IMR-90 (cell line): ENCODE measurements around the gene WDR17. TPM values are rescaled to one million over a fixed set of nuclear protein-coding genes. Genes with fewer than 3 reads are reported as not detected.

Experiments
- ATAC-seq: fragments of 200-7000 bp; cut with Tn5 transposase; 2 replicates; pipeline ENCODE4 v1.9.1; 2020; ENCODE audit warnings: low read depth, mild to moderate bottlenecking, moderate library complexity
- BruUV-seq: library from RNA; stranded (reverse); fragments of 400-500 nt; replicated peaks from 2 replicates; lab custom pipeline; 2021; lab: Mats Ljungman, UMichigan
- CTCF ChIA-PET: fragments of 300-600 bp; formaldehyde crosslinking; extraction: SDS; loops from one replicate; lab custom pipeline; 2021; ENCODE audit warnings: antibody characterized with exemption; lab: Yijun Ruan, JAX
- POLR2A ChIA-PET: fragments of 300-600 bp; sonication (Branson Sonifier 250); formaldehyde crosslinking; loops from one replicate; lab custom pipeline; 2022; ENCODE audit warnings: antibody characterized with exemption; ENCODE audit not compliant: unreplicated experiment; lab: Charles Lee
- DNase-seq: peaks from one replicate; pipeline ENCODE4 v3.0.0; 2013
- H2AFZ ChIP-seq: replicated peaks from 2 replicates; pipeline ENCODE3; 2013; ENCODE audit warnings: low read length, mild to moderate bottlenecking; ENCODE audit not compliant: poor library complexity
- H2AK5ac ChIP-seq: 2 replicates; pipeline ENCODE4 v1.6.1; 2013; ENCODE audit warnings: low read depth, low read length, inconsistent platforms
- H2AK9ac ChIP-seq: replicated peaks from 2 replicates; pipeline ENCODE3; 2013; ENCODE audit warnings: mild to moderate bottlenecking, low read depth, low read length, moderate library complexity; ENCODE audit not compliant: poor library complexity
- H2BK120ac ChIP-seq: 2 replicates; pipeline ENCODE4 v1.6.1; 2013; ENCODE audit warnings: low read depth, low read length, inconsistent platforms
- H2BK15ac ChIP-seq: 3 replicates; pipeline ENCODE4 v1.6.1; 2013; ENCODE audit warnings: low read depth, low read length, inconsistent platforms
- H2BK20ac ChIP-seq: 2 replicates; pipeline ENCODE4 v1.6.1; 2013; ENCODE audit warnings: low read depth, mild to moderate bottlenecking, inconsistent platforms, low read length, moderate library complexity
- H2BK5ac ChIP-seq: 2 replicates; pipeline ENCODE4 v1.6.1; 2013; ENCODE audit warnings: mild to moderate bottlenecking, low read depth, low read length, inconsistent platforms; ENCODE audit not compliant: poor library complexity, severe bottlenecking
- H3K14ac ChIP-seq: replicated peaks from 2 replicates; pipeline ENCODE4 v1.6.1; 2013; ENCODE audit warnings: low read depth, low read length, inconsistent platforms
- H3K18ac ChIP-seq: 2 replicates; pipeline ENCODE4 v1.6.1; 2013; ENCODE audit warnings: low read depth, low read length, control low read depth
- H3K23ac ChIP-seq: 2 replicates; pipeline ENCODE4 v1.6.1; 2013; ENCODE audit warnings: low read depth, low read length, inconsistent platforms
- H3K27ac ChIP-seq: 2 replicates; pipeline ENCODE4 v1.5.1; 2013; ENCODE audit warnings: mild to moderate bottlenecking, control low read depth, low read length; ENCODE audit not compliant: insufficient read depth
- H3K27me3 ChIP-seq: 2 replicates; pipeline ENCODE4 v1.6.1; 2013; ENCODE audit warnings: low read length; ENCODE audit not compliant: control insufficient read depth, insufficient read depth
- H3K36me3 ChIP-seq: 2 replicates; pipeline ENCODE4 v1.6.1; 2013; ENCODE audit warnings: low read length, mixed read lengths; ENCODE audit not compliant: control insufficient read depth, insufficient read depth
- H3K4ac ChIP-seq: 2 replicates; pipeline ENCODE4 v1.6.1; 2013; ENCODE audit warnings: low read depth, low read length, inconsistent platforms
- H3K4me1 ChIP-seq: 2 replicates; pipeline ENCODE4 v1.6.1; 2013; ENCODE audit warnings: low read length, mixed read lengths; ENCODE audit not compliant: control insufficient read depth, insufficient read depth
- H3K4me2 ChIP-seq: 2 replicates; pipeline ENCODE4 v1.6.1; 2013; ENCODE audit warnings: low read depth, mild to moderate bottlenecking, control low read depth, low read length, moderate library complexity
- H3K4me3 ChIP-seq: 2 replicates; pipeline ENCODE4 v1.5.1; 2013; ENCODE audit warnings: low read depth, mild to moderate bottlenecking, control low read depth, low read length, moderate library complexity; ENCODE audit not compliant: insufficient read depth
- H3K56ac ChIP-seq: 2 replicates; pipeline ENCODE4 v1.6.1; 2013; ENCODE audit warnings: low read length, inconsistent platforms; ENCODE audit not compliant: insufficient read depth; ENCODE audit errors: extremely low read depth
- H3K79me1 ChIP-seq, 2 experiments: 2 replicates each; pipeline ENCODE4 v1.6.1; 2013; ENCODE audit warnings: low read length in 2 of 2, inconsistent platforms in 1 of 2, low read depth in 1 of 2
- H3K9ac ChIP-seq: 2 replicates; pipeline ENCODE4 v1.6.1; 2013; ENCODE audit warnings: low read depth, low read length, control low read depth
- H3K9me1 ChIP-seq: 2 replicates; pipeline ENCODE4 v1.6.1; 2013; ENCODE audit warnings: low read length, inconsistent platforms; ENCODE audit not compliant: insufficient read depth
- H3K9me3 ChIP-seq: 2 replicates; pipeline ENCODE4 v1.6.1; 2013; ENCODE audit warnings: low read length; ENCODE audit not compliant: control insufficient read depth, insufficient read depth
- H4K20me1 ChIP-seq: 2 replicates; pipeline ENCODE4 v1.6.1; 2013; ENCODE audit warnings: low read length, inconsistent platforms; ENCODE audit not compliant: insufficient read depth
- H4K5ac ChIP-seq: 2 replicates; pipeline ENCODE4 v1.6.1; 2013; ENCODE audit warnings: mild to moderate bottlenecking, low read depth, low read length, control low read depth
- H4K8ac ChIP-seq, 2 experiments: 2 replicates each; pipeline ENCODE4 v1.6.1; 2013; ENCODE audit warnings: low read depth in 2 of 2, low read length in 2 of 2, control low read depth in 1 of 2, inconsistent platforms in 1 of 2
- H4K91ac ChIP-seq: 2 replicates; pipeline ENCODE4 v1.6.1; 2013; ENCODE audit warnings: low read depth, low read length, inconsistent platforms; ENCODE audit not compliant: insufficient read depth
- CEBPB ChIP-seq: IDR thresholded peaks from 2 replicates; pipeline ENCODE4 v1.6.1; 2012; ENCODE audit warnings: low read depth, low read length, improper control_type of control experiment
- CHD1 ChIP-seq: IDR thresholded peaks from 2 replicates; pipeline ENCODE4 v1.6.1; 2012; ENCODE audit warnings: low read depth, low read length, improper control_type of control experiment
- RAD21 ChIP-seq: IDR thresholded peaks from 2 replicates; pipeline ENCODE4 v1.6.1; 2012; ENCODE audit warnings: low read length, improper control_type of control experiment
- RFX5 ChIP-seq: IDR thresholded peaks from 2 replicates; pipeline ENCODE4 v1.8.0; 2012; ENCODE audit warnings: low read depth, mild to moderate bottlenecking, low read length, moderate library complexity
- SMC3 ChIP-seq: fragments of 150-350 bp; IDR thresholded peaks from 2 replicates; pipeline ENCODE4 v1.6.1; 2016; ENCODE audit warnings: low read depth, mild to moderate bottlenecking, antibody characterized with exemption, low read length, moderate library complexity
- dilution Hi-C: fragments of 300-500 bp; cut with HindIII; formaldehyde crosslinking; loops from one replicate; pipeline ENCODE4 v1.14.3; 2018; ENCODE audit warnings: low sequenced_read_pairs; ENCODE audit not compliant: unreplicated experiment
- in situ Hi-C: fragments of 300-500 bp; cut with MboI; formaldehyde crosslinking; loops from 3 replicates; pipeline ENCODE4 v1.14.3; 2019; ENCODE audit warnings: low sequenced_read_pairs, inconsistent platforms, mixed read lengths
- intact Hi-C: fragments of 100-400 bp; cut with micrococcal nuclease; formaldehyde crosslinking; loops from 2 replicates; pipeline ENCODE4 v1.10.0; 2022
- polyA plus RNA-seq, 3 experiments: library from polyadenylated mRNA; depleted of rRNA; stranded (reverse); fragments of >200 nt; gene quantifications; 2 replicates each; pipeline ENCODE4 v1.2.3, GENCODE V29; 2012; ENCODE audit warnings: low replicate concordance in 1 of 3
- total RNA-seq: library from RNA; depleted of rRNA; stranded (reverse); fragments of >200 nt; gene quantifications from 2 replicates; pipeline ENCODE4 v1.2.3, GENCODE V29; 2012
- TF ChIP-seq, protein P1 (sequence below): conservative IDR thresholded peaks from 2 replicates; pipeline ENCODE4 v1.5.1; 2012; ENCODE audit warnings: mild to moderate bottlenecking, low read depth, low read length, improper control_type of control experiment

Gene WDR17
- total and polyA plus RNA-seq, 2 of the 4 experiments (the other 2 are of a cell fraction) = 0.53 to 0.54 TPM

- ChIA-PET CTCF (interaction anchor here (0.8 to 2.3 kb wide), 5 partner anchors 9 to 191 kb away, joined by 4 to 8 read pairs (median 4); no protein-coding TSS in a partner anchor), POLR2A (no interaction called here)
- intact Hi-C loops = loop anchor here (1.0 to 5.0 kb wide), 3 partner anchors 37 to 191 kb away; no protein-coding TSS in a partner anchor
- dilution Hi-C loops = no loop called here
- H3K27ac ChIP-seq = no peak overlapping the region
- no peak overlapping the region for H3K23ac ChIP-seq
- no peak overlapping the region for H4K91ac ChIP-seq
- no peak overlapping the region for H2BK120ac ChIP-seq
- no peaks in the 10 kb centered on the region for H3K9me3 ChIP-seq
- no peak overlapping the region for H2BK20ac ChIP-seq
- no peak overlapping the region for H3K4ac ChIP-seq
- DNase-seq (peak; percentile 46), ATAC-seq (peak; percentile 66)
- H4K8ac ChIP-seq = peak overlapping the region in 1 of 2 experiments; percentile 39; a peak in 1 of 4 replicates
- H3K79me1 ChIP-seq = no peaks in the 10 kb centered on the region
- peak overlapping the region; percentile 89 for H2BK5ac ChIP-seq
- in situ Hi-C loops = no loop called here
- no peak overlapping the region for H3K4me3 ChIP-seq
- BruUV-seq = no TSS peak
- H3K4me2 ChIP-seq = no peak overlapping the region
- no peaks in the 10 kb centered on the region for H3K9me1 ChIP-seq
- no peaks in the 10 kb centered on the region for H4K20me1 ChIP-seq
- no peaks in the 10 kb centered on the region for H3K36me3 ChIP-seq
- H3K14ac ChIP-seq = no peak overlapping the region
- no peak overlapping the region for H2AFZ ChIP-seq
- no peak overlapping the region for H3K9ac ChIP-seq
- no peak overlapping the region for H2AK9ac ChIP-seq
- peak; percentile 43 for TF ChIP-seq SMC3
- TF ChIP-seq CHD1 = no peak
- TF ChIP-seq CEBPB = no peak
- TF ChIP-seq, protein P1, sequence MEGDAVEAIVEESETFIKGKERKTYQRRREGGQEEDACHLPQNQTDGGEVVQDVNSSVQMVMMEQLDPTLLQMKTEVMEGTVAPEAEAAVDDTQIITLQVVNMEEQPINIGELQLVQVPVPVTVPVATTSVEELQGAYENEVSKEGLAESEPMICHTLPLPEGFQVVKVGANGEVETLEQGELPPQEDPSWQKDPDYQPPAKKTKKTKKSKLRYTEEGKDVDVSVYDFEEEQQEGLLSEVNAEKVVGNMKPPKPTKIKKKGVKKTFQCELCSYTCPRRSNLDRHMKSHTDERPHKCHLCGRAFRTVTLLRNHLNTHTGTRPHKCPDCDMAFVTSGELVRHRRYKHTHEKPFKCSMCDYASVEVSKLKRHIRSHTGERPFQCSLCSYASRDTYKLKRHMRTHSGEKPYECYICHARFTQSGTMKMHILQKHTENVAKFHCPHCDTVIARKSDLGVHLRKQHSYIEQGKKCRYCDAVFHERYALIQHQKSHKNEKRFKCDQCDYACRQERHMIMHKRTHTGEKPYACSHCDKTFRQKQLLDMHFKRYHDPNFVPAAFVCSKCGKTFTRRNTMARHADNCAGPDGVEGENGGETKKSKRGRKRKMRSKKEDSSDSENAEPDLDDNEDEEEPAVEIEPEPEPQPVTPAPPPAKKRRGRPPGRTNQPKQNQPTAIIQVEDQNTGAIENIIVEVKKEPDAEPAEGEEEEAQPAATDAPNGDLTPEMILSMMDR = peak; percentile 46
- TF ChIP-seq RAD21 = peak; percentile 58
- no peak for TF ChIP-seq RFX5
- H3K27me3 ChIP-seq = no peaks in the 10 kb centered on the region
- no peak overlapping the region for H2BK15ac ChIP-seq
- no peak overlapping the region for H2AK5ac ChIP-seq
- H3K18ac ChIP-seq = no peak overlapping the region
- H3K56ac ChIP-seq = no peak overlapping the region
- H4K5ac ChIP-seq = no peak overlapping the region
- H3K4me1 ChIP-seq = no peaks in the 10 kb centered on the region
These were observed 84.7 kb downstream of the WDR17 start for GRCh38 chr4:176150356-176150682.
